H7 (cell line): ENCODE results near the gene CCL27. TPM values are rescaled to one million over a fixed set of nuclear protein-coding genes. Genes with fewer than 3 reads are reported as not detected.

Experiments used
- DNase-seq: peaks from one replicate; pipeline ENCODE4 v3.0.0; 2012
- H3K27me3 ChIP-seq: 2 replicates; pipeline ENCODE4 v1.6.0; 2011; ENCODE audit warnings: mild to moderate bottlenecking, low read length; ENCODE audit not compliant: control insufficient read depth, insufficient read depth
- H3K36me3 ChIP-seq: replicated peaks from 2 replicates; pipeline ENCODE4 v1.5.1; 2011; ENCODE audit warnings: low read length; ENCODE audit not compliant: control insufficient read depth, insufficient read depth
- H3K4me3 ChIP-seq: 2 replicates; pipeline ENCODE4 v1.5.1; 2011; ENCODE audit warnings: low read depth, mild to moderate bottlenecking, control low read depth, low read length, moderate library complexity; ENCODE audit not compliant: insufficient read depth
- total RNA-seq: library from RNA; depleted of rRNA; stranded (reverse); fragments of >200 nt; shearing (Covaris generic); gene quantifications from 2 replicates; pipeline ENCODE4 v1.2.3, GENCODE V29; 2014

Gene CCL27
- total RNA-seq, 1 experiment from 2014 or later, result 0.10 TPM

DNA sequence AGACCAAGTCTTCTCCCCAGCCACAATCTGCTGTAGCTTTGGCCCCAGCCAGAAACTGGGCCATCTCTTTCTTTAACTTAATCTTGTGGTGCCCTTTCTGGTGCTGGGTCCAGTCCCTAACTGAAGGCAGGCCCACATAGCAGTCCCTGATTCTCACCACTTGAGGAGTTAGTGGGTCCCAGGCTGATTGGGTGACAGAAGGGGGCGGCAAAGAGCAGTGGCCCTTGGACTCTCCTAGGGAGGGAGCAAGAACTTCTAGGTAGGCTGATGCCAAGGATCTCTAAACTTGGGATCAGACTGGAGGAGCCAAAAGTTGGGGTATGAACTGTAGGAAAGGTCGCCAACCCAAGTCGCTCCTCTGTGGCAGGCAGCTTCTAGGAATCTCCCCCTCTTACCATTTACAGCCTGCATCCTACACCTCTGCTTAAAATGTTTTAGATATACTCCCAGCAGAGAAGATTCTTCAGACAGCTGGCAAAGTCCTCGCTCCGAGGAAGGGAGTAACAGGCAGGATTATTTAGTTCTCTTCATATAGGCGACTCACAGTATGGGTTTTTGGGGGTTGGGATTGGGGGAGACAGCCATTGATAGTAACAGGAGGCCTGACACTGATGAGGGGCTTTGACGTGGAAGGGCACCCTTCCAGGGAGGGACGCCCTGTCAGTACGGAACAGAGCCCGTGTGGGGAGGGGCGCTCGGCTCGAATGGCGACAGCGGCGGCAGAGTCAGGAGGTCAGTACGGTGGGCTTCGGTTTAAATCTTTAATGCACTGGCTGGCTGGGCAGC is 2.0 kb upstream of the CCL27 start:
- peaks cover 2% of the 10 kb centered on the region; the same call in 1 of the 2 replicates for H3K36me3 ChIP-seq
- peak overlapping the region; percentile 69 for H3K4me3 ChIP-seq
- DNase-seq, result peak; percentile 90
- no peaks in the 10 kb centered on the region for H3K27me3 ChIP-seq

DNA sequence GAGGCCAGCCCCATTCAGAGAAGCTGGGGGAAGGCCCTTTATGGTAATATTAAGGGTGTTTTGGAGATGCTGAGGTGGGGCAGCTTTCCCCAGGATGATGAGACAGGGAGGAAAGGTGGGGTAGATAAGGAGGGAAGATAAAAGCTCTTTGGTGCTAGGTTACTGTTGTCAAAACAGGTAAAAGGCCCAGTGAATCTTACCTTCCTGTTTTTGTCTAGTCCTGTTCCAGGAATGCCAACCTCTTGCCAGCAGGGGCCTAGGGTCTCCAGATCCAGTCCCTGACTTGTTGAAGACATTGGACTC is 797 bp upstream of the CCL27 start:
- Histone ChIP-seq H3K27me3 (no peaks in the 10 kb centered on the region), H3K4me3 (no peak overlapping the region), H3K36me3 (no peaks in the 10 kb centered on the region; the same call in 1 of the 2 replicates)
- DNase-seq, result no peak

- Histone ChIP-seq H3K36me3 (no peaks in the 10 kb centered on the region), H3K4me3 (no peak overlapping the region), H3K27me3 (no peaks in the 10 kb centered on the region)
- peak; percentile 39 for DNase-seq
Observed at GRCh38 chr9:34659592-34660253, 2.7 kb downstream of the CCL27 start.

DNA sequence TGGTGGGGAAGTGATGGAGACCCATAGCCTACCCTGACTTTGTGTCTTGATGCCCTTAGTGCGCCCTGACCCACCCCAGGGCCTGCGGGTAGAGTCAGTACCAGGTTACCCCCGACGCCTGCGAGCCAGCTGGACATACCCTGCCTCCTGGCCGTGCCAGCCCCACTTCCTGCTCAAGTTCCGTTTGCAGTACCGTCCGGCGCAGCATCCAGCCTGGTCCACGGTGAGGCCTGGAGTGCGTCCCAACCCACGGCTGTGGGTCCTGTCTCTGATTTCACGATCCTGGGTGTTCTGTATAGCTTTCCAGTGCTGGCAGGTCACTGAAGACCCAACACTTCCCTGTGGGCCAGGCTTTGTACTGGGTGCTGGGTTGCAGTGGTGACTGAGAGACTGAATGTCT is 4.0 kb downstream of the CCL27 start:
- no peaks in the 10 kb centered on the region for H3K36me3 ChIP-seq
- DNase-seq, result peak; percentile 15
- no peak overlapping the region for H3K4me3 ChIP-seq
- no peaks in the 10 kb centered on the region for H3K27me3 ChIP-seq

DNA sequence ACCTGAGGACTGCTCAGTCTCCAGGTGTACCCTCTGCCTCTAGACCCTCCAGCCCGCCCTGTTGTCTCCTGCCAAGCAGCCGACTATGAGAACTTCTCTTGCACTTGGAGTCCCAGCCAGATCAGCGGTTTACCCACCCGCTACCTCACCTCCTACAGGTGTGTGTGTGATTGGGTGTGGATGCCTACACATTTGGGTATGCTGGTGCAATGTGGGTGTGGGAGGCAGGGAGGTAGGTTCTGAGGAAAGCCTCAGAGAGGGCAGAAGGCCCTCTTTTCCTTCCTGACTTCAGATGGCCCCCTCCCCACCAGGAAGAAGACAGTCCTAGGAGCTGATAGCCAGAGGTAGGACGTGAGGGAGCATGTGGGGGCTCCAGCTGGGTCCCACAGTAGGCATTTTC is 5.5 kb downstream of the CCL27 start:
- no peaks in the 10 kb centered on the region for H3K36me3 ChIP-seq
- H3K27me3 ChIP-seq, result no peaks in the 10 kb centered on the region
- DNase-seq, result peak; percentile 9
- no peak overlapping the region for H3K4me3 ChIP-seq

- Histone ChIP-seq H3K4me3 (no peak overlapping the region), H3K27me3 (no peaks in the 10 kb centered on the region), H3K36me3 (no peaks in the 10 kb centered on the region)
- DNase-seq, result peak; percentile 62
Observed at GRCh38 chr9:34655394-34655793, 7.1 kb downstream of the CCL27 start.

DNA sequence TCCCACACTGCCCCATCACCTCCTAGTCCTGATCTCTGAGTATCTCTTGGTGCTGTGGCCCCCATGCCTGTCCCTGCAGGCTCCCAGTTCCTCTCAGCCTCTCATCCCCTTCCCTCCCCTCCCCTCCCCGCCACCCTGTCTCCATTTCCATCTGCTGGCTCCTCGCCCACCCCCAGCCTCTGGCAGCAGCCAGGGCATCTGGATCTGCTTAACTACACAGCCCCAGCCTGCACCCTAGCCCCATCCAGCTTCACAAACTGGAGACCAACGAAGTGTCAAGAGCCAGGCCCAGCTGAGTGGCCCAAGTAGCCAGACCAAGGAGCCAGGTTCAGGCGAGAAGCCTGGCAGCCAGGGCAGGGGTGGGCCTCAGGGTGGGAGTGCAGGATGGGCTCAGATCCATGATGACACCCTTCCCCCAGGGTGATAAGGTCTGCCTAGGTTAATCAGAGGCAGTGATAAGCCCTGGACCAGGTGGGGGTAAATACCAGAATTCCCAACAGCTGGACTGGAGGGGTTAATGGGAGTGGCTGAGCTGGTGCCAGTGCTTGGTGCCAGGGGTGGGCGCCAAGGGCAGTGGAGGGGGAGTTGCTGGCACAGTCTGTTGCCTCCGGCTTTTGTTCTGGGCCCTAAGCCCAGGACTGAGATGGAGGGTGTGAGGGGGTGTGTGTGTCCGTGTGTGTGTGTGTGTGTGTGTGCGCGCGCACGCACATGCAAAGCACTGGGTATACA is 8.0 kb downstream of the CCL27 start:
- Histone ChIP-seq H3K27me3 (no peaks in the 10 kb centered on the region), H3K4me3 (no peak overlapping the region), H3K36me3 (peaks cover 2% of the 10 kb centered on the region)
- peak; percentile 55 for DNase-seq

DNA sequence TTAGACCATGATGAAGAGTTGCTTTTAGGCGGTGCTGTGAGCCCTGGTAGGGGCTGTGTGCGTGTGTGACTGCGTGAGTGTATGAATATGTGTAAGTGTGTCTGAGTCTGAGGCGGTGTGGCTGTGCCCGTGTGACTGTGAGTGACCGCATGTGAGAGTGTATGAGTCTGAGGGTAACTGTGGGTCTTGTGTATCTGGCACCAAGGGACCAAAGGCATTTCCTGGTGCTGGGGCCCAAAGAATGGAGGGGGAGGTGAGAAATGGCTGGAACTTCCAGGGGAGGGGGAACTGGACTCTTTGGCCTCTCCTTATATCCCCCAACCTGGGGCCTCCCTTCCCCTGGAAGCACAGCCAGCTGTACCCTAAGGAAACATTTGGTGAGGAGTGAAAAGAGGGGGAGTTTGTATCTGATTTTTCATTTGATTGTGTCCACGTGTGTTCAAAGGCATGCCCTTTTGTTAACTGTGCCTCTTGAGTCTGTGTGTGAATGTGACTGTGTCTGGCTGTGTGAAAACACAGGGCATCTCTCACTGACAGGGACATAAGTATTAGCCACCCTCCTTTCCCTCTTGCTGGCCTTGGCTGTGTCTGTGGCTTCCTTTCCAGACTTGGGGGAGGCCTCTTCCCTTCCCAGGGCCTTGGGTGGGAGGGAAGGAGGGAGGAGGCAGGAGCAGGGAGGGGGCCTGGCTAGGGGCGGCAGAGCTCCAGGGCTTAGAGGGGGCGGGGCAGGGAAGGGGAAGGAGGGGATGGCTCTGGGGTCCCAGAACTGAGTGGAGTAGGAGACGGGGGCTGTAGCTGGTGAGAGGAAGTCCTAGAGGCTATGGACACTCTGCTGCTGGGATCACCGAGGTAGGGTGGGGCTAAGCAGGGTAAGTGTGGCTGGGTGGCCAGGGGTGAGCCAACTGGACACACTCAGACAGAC is 9.0 kb downstream of the CCL27 start:
- Histone ChIP-seq H3K4me3 (no peak overlapping the region), H3K36me3 (peaks cover 10% of the 10 kb centered on the region), H3K27me3 (no peaks in the 10 kb centered on the region)
- peak; percentile 75 for DNase-seq

GRCh38 chr9:34652602-34653000 is 9.9 kb downstream of the CCL27 start:
- H3K36me3 ChIP-seq, result peaks cover 15% of the 10 kb centered on the region
- no peaks in the 10 kb centered on the region for H3K27me3 ChIP-seq
- no peak overlapping the region for H3K4me3 ChIP-seq
- DNase-seq, result peak; percentile 33

- Histone ChIP-seq H3K27me3 (no peaks in the 10 kb centered on the region), H3K4me3 (peak within 1 kb of the TSS; percentile 32), H3K36me3 (peaks cover 15% of the 10 kb centered on the region)
- DNase-seq, result peak; percentile 100
Observed at GRCh38 chr9:34651876-34652601, 10.4 kb downstream of the CCL27 start, which contains the start of gene IL11RA. IL11RA (plus strand) TSS chr9:34652185; CDS start chr9:34655218, 3,033 bp downstream.

DNA sequence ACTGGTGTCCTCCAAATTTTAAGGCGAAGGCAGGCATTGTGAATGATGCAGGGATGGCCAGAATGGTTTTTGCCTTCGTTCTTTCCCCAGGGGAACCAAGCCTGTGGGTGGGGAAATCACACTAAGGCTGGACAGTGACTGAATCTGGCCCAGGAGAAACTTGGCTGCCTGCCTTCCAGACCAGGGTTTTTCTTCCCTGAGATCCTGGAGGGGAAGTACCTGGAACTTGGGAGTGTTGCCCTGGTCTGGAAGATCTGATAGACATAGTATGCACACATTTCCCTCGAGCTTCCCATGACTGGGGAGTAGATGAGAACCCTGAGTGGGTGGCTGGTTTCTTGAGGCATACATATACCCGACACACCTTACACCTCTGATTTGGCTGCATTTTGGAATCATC is 11.1 kb downstream of the CCL27 start:
- Histone ChIP-seq H3K36me3 (peaks cover 15% of the 10 kb centered on the region), H3K4me3 (peak overlapping the region; percentile 32), H3K27me3 (no peaks in the 10 kb centered on the region)
- peak; percentile 28 for DNase-seq

DNA sequence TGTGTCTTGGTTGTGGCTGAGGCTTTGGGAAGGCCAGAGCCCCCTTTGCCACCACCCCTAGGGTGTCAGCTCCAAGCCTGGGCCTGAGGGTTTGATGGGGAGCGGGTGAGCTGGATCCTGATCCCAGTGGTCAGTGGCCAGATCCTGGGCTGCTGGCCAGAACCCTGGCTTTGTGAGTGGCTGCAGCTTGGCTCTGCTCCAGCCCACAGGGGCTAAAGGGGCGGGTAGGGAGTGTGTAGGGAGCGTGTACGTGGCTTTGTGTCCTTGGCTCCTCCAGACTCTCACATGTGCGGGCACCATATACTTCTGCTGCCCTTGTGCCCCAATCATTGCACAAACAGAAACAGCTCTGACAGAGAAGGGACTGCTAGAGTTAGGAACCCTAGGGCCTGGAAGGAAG is 11.6 kb downstream of the CCL27 start:
- Histone ChIP-seq H3K36me3 (peaks cover 15% of the 10 kb centered on the region), H3K27me3 (no peaks in the 10 kb centered on the region), H3K4me3 (no peak overlapping the region)
- DNase-seq, result peak; percentile 19

- no peaks in the 10 kb centered on the region for H3K27me3 ChIP-seq
- DNase-seq, result no peak
- peaks cover 15% of the 10 kb centered on the region for H3K36me3 ChIP-seq
- no peak overlapping the region for H3K4me3 ChIP-seq
Observed at GRCh38 chr9:34648673-34649072, 13.8 kb downstream of the CCL27 start.
